ENCODE results near the gene GPX1. TPM values are rescaled to one million over a fixed set of nuclear protein-coding genes. Genes with fewer than 3 reads are reported as not detected.
A peak's percentile ranks its signal among the peaks of the same experiment; 100 is the strongest.

Gene GPX1
- total RNA-seq, 1 donor = 183 TPM

- Histone ChIP-seq H3K4me3 (ENCODE audit: insufficient read depth, low read length) (no peak overlapping the region), H3K27me3 (ENCODE audit: insufficient read depth, low read length) (no peaks in the 10 kb centered on the region), H3K4me1 (ENCODE audit: insufficient read depth, low read length) (peaks cover 7% of the 10 kb centered on the region), H2AFZ (ENCODE audit: low read length) (no peak overlapping the region), H3K27ac (ENCODE audit: low read depth, low read length) (peak overlapping the region; percentile 73), H3K4me2 (ENCODE audit: insufficient read depth, low read length) (peak overlapping the region; percentile 32), H3K79me2 (ENCODE audit: insufficient read depth, low read length) (peaks cover 8% of the 10 kb centered on the region), H4K20me1 (ENCODE audit: insufficient read depth, low read length) (peaks cover 5% of the 10 kb centered on the region), H3K36me3 (ENCODE audit: insufficient read depth, low read length) (peaks cover 37% of the 10 kb centered on the region), H3K9me3 (ENCODE audit: low read depth, low read length) (no peaks in the 10 kb centered on the region)
- DNase-seq (ENCODE audit: insufficient read length, low spot score, missing footprints) = peak; percentile 68
- TF ChIP-seq CTCF (IDR thresholded peaks at IDR 0.05; ENCODE audit: extremely low read depth, low read depth, low read length) = no peak
Observed at GRCh38 chr3:49313896-49314688, 44.1 kb downstream of the GPX1 start.

DNA sequence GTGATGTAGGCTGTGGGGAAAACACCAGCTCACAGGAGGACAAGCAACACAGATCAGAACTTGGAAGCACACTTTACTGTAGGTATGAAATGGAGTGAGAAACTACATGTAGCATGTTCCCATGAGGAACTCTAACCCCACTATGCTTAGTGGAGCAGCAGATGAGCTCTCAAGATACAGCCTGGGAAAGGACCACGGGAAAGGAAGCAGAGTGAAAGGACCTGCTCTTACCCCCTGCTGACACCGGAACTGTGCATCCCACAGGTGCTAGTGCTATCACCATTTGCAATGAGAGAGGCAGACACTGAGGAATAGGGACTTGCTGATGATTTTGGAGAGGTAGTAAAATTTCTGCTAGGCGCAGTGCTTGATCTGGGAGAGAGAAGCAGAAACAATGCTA, 46.9 kb downstream of the GPX1 start:
- H4K20me1 ChIP-seq (ENCODE audit: insufficient read depth, low read length) = peaks cover 5% of the 10 kb centered on the region

GRCh38 chr3:49310677-49311076, 47.5 kb downstream of the GPX1 start:
- Histone ChIP-seq H3K36me3 (ENCODE audit: insufficient read depth, low read length) (peaks cover 45% of the 10 kb centered on the region), H3K79me2 (ENCODE audit: insufficient read depth, low read length) (peaks cover 9% of the 10 kb centered on the region), H3K27me3 (ENCODE audit: insufficient read depth, low read length) (no peaks in the 10 kb centered on the region), H3K4me1 (ENCODE audit: insufficient read depth, low read length) (peaks cover 7% of the 10 kb centered on the region), H3K4me2 (ENCODE audit: insufficient read depth, low read length) (no peak overlapping the region), H2AFZ (ENCODE audit: low read length) (no peak overlapping the region), H3K4me3 (ENCODE audit: insufficient read depth, low read length) (no peak overlapping the region), H3K27ac (ENCODE audit: low read depth, low read length) (no peak overlapping the region), H4K20me1 (ENCODE audit: insufficient read depth, low read length) (peaks cover 5% of the 10 kb centered on the region), H3K9me3 (ENCODE audit: low read depth, low read length) (no peaks in the 10 kb centered on the region)
- no peak for DNase-seq (ENCODE audit: insufficient read length, low spot score, missing footprints)
- TF ChIP-seq CTCF (IDR thresholded peaks at IDR 0.05; ENCODE audit: extremely low read depth, low read depth, low read length) = no peak

More for the DNA sequence above, 46.9 kb downstream of the GPX1 start:
- Histone ChIP-seq H3K79me2 (ENCODE audit: insufficient read depth, low read length) (peaks cover 7% of the 10 kb centered on the region), H3K4me3 (ENCODE audit: insufficient read depth, low read length) (no peak overlapping the region), H3K9me3 (ENCODE audit: low read depth, low read length) (no peaks in the 10 kb centered on the region), H3K27me3 (ENCODE audit: insufficient read depth, low read length) (no peaks in the 10 kb centered on the region), H3K4me1 (ENCODE audit: insufficient read depth, low read length) (peaks cover 7% of the 10 kb centered on the region), H3K4me2 (ENCODE audit: insufficient read depth, low read length) (no peak overlapping the region), H2AFZ (ENCODE audit: low read length) (no peak overlapping the region), H3K27ac (ENCODE audit: low read depth, low read length) (no peak overlapping the region), H3K36me3 (ENCODE audit: insufficient read depth, low read length) (peaks cover 41% of the 10 kb centered on the region)
- no peak for DNase-seq (ENCODE audit: insufficient read length, low spot score, missing footprints)
- no peak for TF ChIP-seq CTCF (IDR thresholded peaks at IDR 0.05; ENCODE audit: extremely low read depth, low read depth, low read length)

Other genes starting within 250 kb of the GPX1 start
- 37.1 and 49.6 TPM in 2 replicates for gene USP19, start 237.5 kb downstream of the GPX1 start, total RNA-seq
- 355 and 450 TPM in 2 replicates for gene LAMB2, start 225.3 kb downstream of the GPX1 start, total RNA-seq
- 19.2 and 22.8 TPM in 2 replicates for gene CCDC71, start 192.0 kb downstream of the GPX1 start, total RNA-seq
- gene KLHDC8B, start 186.8 kb downstream of the GPX1 start, total RNA-seq = 16.6 and 18.3 TPM in 2 replicates
- 1.8 and 3.6 TPM in 2 replicates for gene C3orf62, start 81.1 kb downstream of the GPX1 start, total RNA-seq
- gene USP4, start 18.3 kb downstream of the GPX1 start, total RNA-seq = 20.3 and 22.1 TPM in 2 replicates
- gene RHOA, start 53.6 kb upstream of the GPX1 start, total RNA-seq = 860 and 899 TPM in 2 replicates
- gene TCTA, start 54.1 kb upstream of the GPX1 start, total RNA-seq = 35.8 and 37.4 TPM in 2 replicates
- gene AMT, start 64.1 kb upstream of the GPX1 start, total RNA-seq = 1.1 and 1.2 TPM in 2 replicates
- 3.8 and 4.7 TPM in 2 replicates for gene NICN1, start 71.0 kb upstream of the GPX1 start, total RNA-seq
- gene DAG1, start 111.9 kb upstream of the GPX1 start, total RNA-seq = 55.4 and 58.3 TPM in 2 replicates
- gene BSN, start 196.1 kb upstream of the GPX1 start, total RNA-seq = under 0.01 and 0.29 TPM in 2 replicates